SK-N-SH (cell line): ENCODE results near the gene CDK15. TPM values are rescaled to one million over a fixed set of nuclear protein-coding genes. Genes with fewer than 3 reads are reported as not detected.

Experiments
- CTCF ChIA-PET: fragments of 300-600, 350-600 bp; formaldehyde crosslinking; extraction: SDS; loops from one replicate; lab custom pipeline; 2021; lab: Yijun Ruan, JAX
- POLR2A ChIA-PET: fragments of 350-600 bp; sonication (Branson Sonifier 250); formaldehyde crosslinking; extraction: SDS; loops from one replicate; lab custom pipeline; 2020; ENCODE audit warnings: antibody characterized with exemption, inconsistent platforms; lab: Yijun Ruan, JAX
- DNase-seq: peaks from one replicate; pipeline ENCODE4 v3.0.0; 2012
- H2AFZ ChIP-seq: fragments of 200-600 bp; sonication (generic); 2 replicates; pipeline ENCODE4 v1.8.1; 2016; ENCODE audit warnings: antibody characterized with exemption, mild to moderate bottlenecking, low read depth
- H3F3A ChIP-seq: fragments of 200-600 bp; sonication (generic); replicated peaks from 2 replicates; pipeline ENCODE3; 2016; ENCODE audit warnings: antibody characterized with exemption, mild to moderate bottlenecking; ENCODE audit not compliant: insufficient read depth
- H3K27ac ChIP-seq, 2 experiments: fragments of 200-500 bp in 1 of 2; fragments of 200-600 bp in 1 of 2; sonication (Bioruptor generic) in 1 of 2; sonication (generic), shearing (Covaris generic) in 1 of 2; 2 replicates each; pipeline versions ENCODE4 v1.5.1 to v1.6.1; 2014 to 2016; ENCODE audit warnings: low read depth in 2 of 2, inconsistent platforms in 1 of 2, low read length in 1 of 2, mild to moderate bottlenecking in 1 of 2, mixed read lengths in 1 of 2
- H3K27me3 ChIP-seq: fragments of 200-600 bp; sonication (generic), shearing (Covaris generic); 2 replicates; pipeline ENCODE4 v1.6.1; 2016; ENCODE audit warnings: mixed run types; ENCODE audit not compliant: insufficient read depth
- H3K36me3 ChIP-seq, 2 experiments: fragments of 200-500 bp in 1 of 2; fragments of 200-600 bp in 1 of 2; sonication (Bioruptor generic) in 1 of 2; sonication (generic) in 1 of 2; replicated peaks in 1 of 2; 2 replicates each; pipeline versions ENCODE3 to v1.5.1; 2014 to 2016; ENCODE audit warnings: low read length in 1 of 2, mild to moderate bottlenecking in 1 of 2; ENCODE audit not compliant: insufficient read depth in 2 of 2, control insufficient read depth in 1 of 2
- H3K4me1 ChIP-seq, 2 experiments: fragments of 200-500 bp in 1 of 2; fragments of 200-600 bp in 1 of 2; sonication (Bioruptor generic) in 1 of 2; sonication (generic), shearing (Covaris generic) in 1 of 2; 2 replicates each; pipeline versions ENCODE4 v1.5.1 to v1.6.1; 2014 to 2016; ENCODE audit warnings: low read depth in 1 of 2, low read length in 1 of 2, mixed run types in 1 of 2; ENCODE audit not compliant: insufficient read depth in 2 of 2, control insufficient read depth in 1 of 2
- H3K4me2 ChIP-seq: fragments of 200-600 bp; sonication (generic), shearing (Covaris generic); 2 replicates; pipeline ENCODE4 v1.6.1; 2017; ENCODE audit warnings: mixed run types
- H3K4me3 ChIP-seq, 2 experiments: fragments of 200-500 bp in 1 of 2; fragments of 200-600 bp in 1 of 2; sonication (Bioruptor generic) in 1 of 2; sonication (generic), shearing (Covaris generic) in 1 of 2; 2 replicates each; pipeline versions ENCODE4 v1.5.1 to v1.8.1; 2014 to 2016; ENCODE audit warnings: low read depth in 2 of 2, inconsistent platforms in 1 of 2, low read length in 1 of 2, mild to moderate bottlenecking in 1 of 2, mixed read lengths in 1 of 2, moderate library complexity in 1 of 2
- H3K79me2 ChIP-seq: fragments of 200-600 bp; sonication (generic); 2 replicates; pipeline ENCODE4 v1.8.1; 2017; ENCODE audit warnings: mild to moderate bottlenecking; ENCODE audit not compliant: insufficient read depth
- H3K9ac ChIP-seq: fragments of 200-600 bp; sonication (generic); 2 replicates; pipeline ENCODE4 v1.6.1; 2017; ENCODE audit warnings: mixed run types
- H3K9me2 ChIP-seq: fragments of 200-600 bp; sonication (generic); 2 replicates; pipeline ENCODE4 v1.6.1; 2017; ENCODE audit warnings: mixed run types
- H3K9me3 ChIP-seq: fragments of 200-600 bp; sonication (generic); 2 replicates; pipeline ENCODE4 v1.6.1; 2017; ENCODE audit warnings: mixed run types, mild to moderate bottlenecking, moderate library complexity
- H4K20me1 ChIP-seq: fragments of 200-600 bp; sonication (generic); 2 replicates; pipeline ENCODE4 v1.6.1; 2017; ENCODE audit warnings: mild to moderate bottlenecking, mixed run types; ENCODE audit not compliant: insufficient read depth
- CHD2 ChIP-seq: fragments of 150-350 bp; IDR thresholded peaks from 2 replicates; pipeline ENCODE4 v1.6.1; 2018; ENCODE audit warnings: low read length; ENCODE audit not compliant: partially characterized antibody
- ELF1 ChIP-seq: IDR thresholded peaks from 2 replicates; pipeline ENCODE4 v1.4.0; 2012
- EZH2phosphoT487 ChIP-seq: fragments of 200-600 bp; sonication (generic); IDR thresholded peaks from 2 replicates; pipeline ENCODE4 v1.6.1; 2017; ENCODE audit warnings: low read depth, mixed run types, mild to moderate bottlenecking, antibody characterized with exemption, moderate library complexity, borderline replicate concordance
- FOSL2 ChIP-seq: IDR thresholded peaks from 2 replicates; pipeline ENCODE4 v1.4.0; 2012; ENCODE audit warnings: low read depth, mild to moderate bottlenecking, moderate library complexity, borderline replicate concordance
- FOXJ3 ChIP-seq: sonication (generic); formaldehyde crosslinking; IDR thresholded peaks from 2 replicates; pipeline ENCODE4 v1.5.1; 2020; ENCODE audit warnings: mild to moderate bottlenecking, missing genetic modification reagents
- FOXM1 ChIP-seq: IDR thresholded peaks from 2 replicates; pipeline ENCODE4 v1.4.0; 2012; ENCODE audit warnings: low read depth, mild to moderate bottlenecking
- GATA2 ChIP-seq: sonication (generic); formaldehyde crosslinking; IDR thresholded peaks from 2 replicates; pipeline ENCODE4 v1.5.0; 2020; ENCODE audit warnings: mild to moderate bottlenecking, missing genetic modification reagents
- JUND ChIP-seq: IDR thresholded peaks from 2 replicates; pipeline ENCODE4 v1.4.0; 2012
- MAX ChIP-seq: IDR thresholded peaks from 2 replicates; pipeline ENCODE4 v1.4.0; 2012; ENCODE audit warnings: low read depth
- MEF2A ChIP-seq: IDR thresholded peaks from 2 replicates; pipeline ENCODE4 v1.4.0; 2012; ENCODE audit warnings: low read depth, borderline replicate concordance
- MXI1 ChIP-seq: IDR thresholded peaks from 2 replicates; pipeline ENCODE4 v1.6.1; 2012; ENCODE audit warnings: mild to moderate bottlenecking, low read depth, low read length, improper control_type of control experiment
- NFIC ChIP-seq: IDR thresholded peaks from 2 replicates; pipeline ENCODE4 v1.4.0; 2012; ENCODE audit warnings: borderline replicate concordance
- NRF1 ChIP-seq: IDR thresholded peaks from 2 replicates; pipeline ENCODE4 v1.6.1; 2012; ENCODE audit warnings: low read depth, mild to moderate bottlenecking, low read length
- POLR2AphosphoS5 ChIP-seq: IDR thresholded peaks from 2 replicates; pipeline ENCODE4 v1.6.1; 2012; ENCODE audit warnings: low read depth, low read length
- RAD21 ChIP-seq: IDR thresholded peaks from 2 replicates; pipeline ENCODE4 v1.6.1; 2012; ENCODE audit warnings: mild to moderate bottlenecking, low read length
- RCOR1 ChIP-seq: fragments of 150-350 bp; IDR thresholded peaks from 2 replicates; pipeline ENCODE4 v1.6.1; 2017; ENCODE audit warnings: antibody characterized with exemption, low read length
- RFX5 ChIP-seq: IDR thresholded peaks from 2 replicates; pipeline ENCODE4 v1.6.1; 2012; ENCODE audit warnings: mild to moderate bottlenecking, improper control_type of control experiment, low read length
- SIN3A ChIP-seq: IDR thresholded peaks from 2 replicates; pipeline ENCODE4 v1.6.1; 2012; ENCODE audit warnings: low read depth, mild to moderate bottlenecking, low read length, moderate library complexity, borderline replicate concordance
- SMC3 ChIP-seq: IDR thresholded peaks from 2 replicates; pipeline ENCODE4 v1.6.1; 2012; ENCODE audit warnings: low read depth, low read length, improper control_type of control experiment
- TAF1 ChIP-seq: IDR thresholded peaks from 2 replicates; pipeline ENCODE4 v1.6.1; 2012; ENCODE audit warnings: low read depth, mild to moderate bottlenecking, low read length, moderate library complexity, borderline replicate concordance
- TCF12 ChIP-seq: IDR thresholded peaks from 2 replicates; pipeline ENCODE4 v1.4.0; 2012
- TEAD4 ChIP-seq: IDR thresholded peaks from 2 replicates; pipeline ENCODE4 v1.4.0; 2012; ENCODE audit warnings: mild to moderate bottlenecking, borderline replicate concordance; ENCODE audit not compliant: insufficient read depth
- YY1 ChIP-seq: IDR thresholded peaks from 2 replicates; pipeline ENCODE4 v1.4.0; 2012; ENCODE audit warnings: low read depth, mild to moderate bottlenecking
- WGBS: methylation state at CpG from one replicate; pipeline ENCODE4 v1.1.6; 2017; ENCODE audit warnings: low lambda C conversion rate; 5-methylcytosine and 5-hydroxymethylcytosine counted together
- polyA plus RNA-seq, 3 experiments: library from polyadenylated mRNA; depleted of rRNA; stranded (reverse); fragments of >200 nt; gene quantifications; 2 replicates each; pipeline ENCODE4 v1.2.3, GENCODE V29; 2012
- TF ChIP-seq, protein P1 (sequence below): IDR thresholded peaks from 2 replicates; pipeline ENCODE4 v1.6.1; 2012; ENCODE audit warnings: mild to moderate bottlenecking, low read depth, low read length, moderate library complexity
- TF ChIP-seq, protein P2 (sequence below): fragments of 150-350 bp; IDR thresholded peaks from 2 replicates; pipeline ENCODE4 v1.6.1; 2016; ENCODE audit warnings: mild to moderate bottlenecking, low read depth, low read length
- TF ChIP-seq, protein P3 (sequence below): IDR thresholded peaks from 2 replicates; pipeline ENCODE4; 2012
- TF ChIP-seq, protein P4 (sequence below): IDR thresholded peaks from 2 replicates; pipeline ENCODE4 v1.4.0; 2012; ENCODE audit warnings: low read depth, borderline replicate concordance

The CDK15 gene
- polyA plus RNA-seq, 1 of the 3 experiments (the other 2 are of a cell fraction) = 1.8 TPM

DNA sequence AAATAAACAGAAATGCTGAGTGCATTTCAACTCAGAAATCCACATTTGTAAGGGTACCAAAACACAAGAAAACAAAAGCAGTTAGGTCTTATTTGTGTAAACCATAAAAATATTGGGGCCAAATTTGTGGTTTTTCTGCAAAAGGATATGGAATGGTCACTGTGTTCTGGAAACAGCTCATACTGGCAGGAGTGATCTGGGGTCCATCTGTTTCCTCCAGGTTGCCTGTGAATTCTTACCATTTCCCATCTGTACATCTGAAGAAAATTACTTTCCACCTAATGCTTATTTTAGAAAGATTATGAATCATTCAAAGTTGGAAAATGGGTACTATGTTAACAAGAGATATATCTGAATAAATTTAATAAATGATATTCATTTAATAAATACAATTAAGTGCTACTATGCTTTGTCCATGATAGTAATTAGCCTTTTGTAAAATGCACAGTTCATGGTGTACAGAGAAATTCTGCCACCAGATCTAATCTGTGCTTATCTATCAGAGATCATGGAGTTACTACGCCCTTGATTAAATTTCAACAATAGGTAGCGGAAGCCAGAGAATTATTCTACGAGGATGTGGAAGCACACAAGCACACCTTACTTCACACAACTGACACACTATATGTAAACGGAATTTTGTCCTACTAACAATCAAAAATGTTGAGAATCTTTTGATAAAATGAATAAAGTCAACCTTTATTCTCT, 36.5 kb upstream of the CDK15 start:
- H3K27me3 ChIP-seq = no peaks in the 10 kb centered on the region
- no peaks in the 10 kb centered on the region for H3K9me3 ChIP-seq
- H3K9ac ChIP-seq = no peak overlapping the region
- H3K27ac ChIP-seq = peak overlapping the region; percentile 38 to 76
- peaks cover 7 to 12% of the 10 kb centered on the region in 2 experiments; a peak in 3 of 4 replicates for H3K4me1 ChIP-seq
- H3K4me3 ChIP-seq = no peak overlapping the region
- 60% methylated on average over 4 of the region's 4 CpGs for WGBS
- CTCF ChIA-PET = interaction anchor here (1.2 to 1.5 kb wide), 3 partner anchors 9 to 25 kb away, joined by 3 to 7 read pairs (median 5); partner anchors contain the start of gene ALS2
- peaks cover 17% of the 10 kb centered on the region for H3F3A ChIP-seq
- peak; percentile 14 for DNase-seq
- H3K79me2 ChIP-seq = peaks cover 73% of the 10 kb centered on the region
- peaks cover 3% of the 10 kb centered on the region for H4K20me1 ChIP-seq
- H3K36me3 ChIP-seq = peaks cover 16 to 19% of the 10 kb centered on the region in 2 experiments
- H2AFZ ChIP-seq = no peak overlapping the region
- H3K9me2 ChIP-seq = no peaks in the 10 kb centered on the region
- peak overlapping the region; percentile 10; the same call in 1 of the 2 replicates for H3K4me2 ChIP-seq
- POLR2A ChIA-PET = no interaction called here
- TF ChIP-seq ELF1 = no peak
- no peak for TF ChIP-seq EZH2phosphoT487
- no peak for TF ChIP-seq NRF1
- TF ChIP-seq, protein P1, sequence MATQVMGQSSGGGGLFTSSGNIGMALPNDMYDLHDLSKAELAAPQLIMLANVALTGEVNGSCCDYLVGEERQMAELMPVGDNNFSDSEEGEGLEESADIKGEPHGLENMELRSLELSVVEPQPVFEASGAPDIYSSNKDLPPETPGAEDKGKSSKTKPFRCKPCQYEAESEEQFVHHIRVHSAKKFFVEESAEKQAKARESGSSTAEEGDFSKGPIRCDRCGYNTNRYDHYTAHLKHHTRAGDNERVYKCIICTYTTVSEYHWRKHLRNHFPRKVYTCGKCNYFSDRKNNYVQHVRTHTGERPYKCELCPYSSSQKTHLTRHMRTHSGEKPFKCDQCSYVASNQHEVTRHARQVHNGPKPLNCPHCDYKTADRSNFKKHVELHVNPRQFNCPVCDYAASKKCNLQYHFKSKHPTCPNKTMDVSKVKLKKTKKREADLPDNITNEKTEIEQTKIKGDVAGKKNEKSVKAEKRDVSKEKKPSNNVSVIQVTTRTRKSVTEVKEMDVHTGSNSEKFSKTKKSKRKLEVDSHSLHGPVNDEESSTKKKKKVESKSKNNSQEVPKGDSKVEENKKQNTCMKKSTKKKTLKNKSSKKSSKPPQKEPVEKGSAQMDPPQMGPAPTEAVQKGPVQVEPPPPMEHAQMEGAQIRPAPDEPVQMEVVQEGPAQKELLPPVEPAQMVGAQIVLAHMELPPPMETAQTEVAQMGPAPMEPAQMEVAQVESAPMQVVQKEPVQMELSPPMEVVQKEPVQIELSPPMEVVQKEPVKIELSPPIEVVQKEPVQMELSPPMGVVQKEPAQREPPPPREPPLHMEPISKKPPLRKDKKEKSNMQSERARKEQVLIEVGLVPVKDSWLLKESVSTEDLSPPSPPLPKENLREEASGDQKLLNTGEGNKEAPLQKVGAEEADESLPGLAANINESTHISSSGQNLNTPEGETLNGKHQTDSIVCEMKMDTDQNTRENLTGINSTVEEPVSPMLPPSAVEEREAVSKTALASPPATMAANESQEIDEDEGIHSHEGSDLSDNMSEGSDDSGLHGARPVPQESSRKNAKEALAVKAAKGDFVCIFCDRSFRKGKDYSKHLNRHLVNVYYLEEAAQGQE = no peak
- TF ChIP-seq SMC3 = no peak
- peak; percentile 12; the same call in 1 of the 2 replicates for TF ChIP-seq FOSL2
- TF ChIP-seq RFX5 = no peak
- TF ChIP-seq TEAD4 = no peak
- peak; percentile 92 for TF ChIP-seq TCF12
- TF ChIP-seq POLR2AphosphoS5 = 0 out of 2 replicates have a peak, but pooled peaks have one; percentile 20
- no peak for TF ChIP-seq TAF1
- no peak for TF ChIP-seq MAX
- TF ChIP-seq JUND = no peak
- TF ChIP-seq, protein P2, sequence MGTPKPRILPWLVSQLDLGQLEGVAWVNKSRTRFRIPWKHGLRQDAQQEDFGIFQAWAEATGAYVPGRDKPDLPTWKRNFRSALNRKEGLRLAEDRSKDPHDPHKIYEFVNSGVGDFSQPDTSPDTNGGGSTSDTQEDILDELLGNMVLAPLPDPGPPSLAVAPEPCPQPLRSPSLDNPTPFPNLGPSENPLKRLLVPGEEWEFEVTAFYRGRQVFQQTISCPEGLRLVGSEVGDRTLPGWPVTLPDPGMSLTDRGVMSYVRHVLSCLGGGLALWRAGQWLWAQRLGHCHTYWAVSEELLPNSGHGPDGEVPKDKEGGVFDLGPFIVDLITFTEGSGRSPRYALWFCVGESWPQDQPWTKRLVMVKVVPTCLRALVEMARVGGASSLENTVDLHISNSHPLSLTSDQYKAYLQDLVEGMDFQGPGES = no peak
- TF ChIP-seq RAD21 = no peak
- no peak for TF ChIP-seq MXI1
- TF ChIP-seq, protein P3, sequence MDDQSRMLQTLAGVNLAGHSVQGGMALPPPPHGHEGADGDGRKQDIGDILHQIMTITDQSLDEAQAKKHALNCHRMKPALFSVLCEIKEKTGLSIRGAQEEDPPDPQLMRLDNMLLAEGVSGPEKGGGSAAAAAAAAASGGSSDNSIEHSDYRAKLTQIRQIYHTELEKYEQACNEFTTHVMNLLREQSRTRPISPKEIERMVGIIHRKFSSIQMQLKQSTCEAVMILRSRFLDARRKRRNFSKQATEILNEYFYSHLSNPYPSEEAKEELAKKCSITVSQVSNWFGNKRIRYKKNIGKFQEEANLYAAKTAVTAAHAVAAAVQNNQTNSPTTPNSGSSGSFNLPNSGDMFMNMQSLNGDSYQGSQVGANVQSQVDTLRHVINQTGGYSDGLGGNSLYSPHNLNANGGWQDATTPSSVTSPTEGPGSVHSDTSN = peak; percentile 37; the same call in 1 of the 2 replicates
- TF ChIP-seq GATA2 (CRISPR knock-in tag) = no peak
- TF ChIP-seq RCOR1 = no peak
- TF ChIP-seq CHD2 = no peak
- TF ChIP-seq, protein P4, sequence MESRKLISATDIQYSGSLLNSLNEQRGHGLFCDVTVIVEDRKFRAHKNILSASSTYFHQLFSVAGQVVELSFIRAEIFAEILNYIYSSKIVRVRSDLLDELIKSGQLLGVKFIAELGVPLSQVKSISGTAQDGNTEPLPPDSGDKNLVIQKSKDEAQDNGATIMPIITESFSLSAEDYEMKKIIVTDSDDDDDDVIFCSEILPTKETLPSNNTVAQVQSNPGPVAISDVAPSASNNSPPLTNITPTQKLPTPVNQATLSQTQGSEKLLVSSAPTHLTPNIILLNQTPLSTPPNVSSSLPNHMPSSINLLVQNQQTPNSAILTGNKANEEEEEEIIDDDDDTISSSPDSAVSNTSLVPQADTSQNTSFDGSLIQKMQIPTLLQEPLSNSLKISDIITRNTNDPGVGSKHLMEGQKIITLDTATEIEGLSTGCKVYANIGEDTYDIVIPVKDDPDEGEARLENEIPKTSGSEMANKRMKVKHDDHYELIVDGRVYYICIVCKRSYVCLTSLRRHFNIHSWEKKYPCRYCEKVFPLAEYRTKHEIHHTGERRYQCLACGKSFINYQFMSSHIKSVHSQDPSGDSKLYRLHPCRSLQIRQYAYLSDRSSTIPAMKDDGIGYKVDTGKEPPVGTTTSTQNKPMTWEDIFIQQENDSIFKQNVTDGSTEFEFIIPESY = no peak
- TF ChIP-seq FOXM1 = no peak
- TF ChIP-seq FOXJ3 (CRISPR knock-in tag) = no peak
- no peak for TF ChIP-seq YY1
- no peak for TF ChIP-seq SIN3A
- no peak for TF ChIP-seq NFIC
- no peak for TF ChIP-seq MEF2A
